NCI-H2227 (cell line): ENCODE measurements around the gene CADM2.
"Not testable (repeated sequence)": the region's sequence is repeated elsewhere in the genome, so short reads cannot be mapped to it uniquely, and the experiment has no call there.

ENCODE experiments used
- DNase-seq: peaks from one replicate; lab custom pipeline; 2025; ENCODE audit not compliant: unreplicated experiment; lab: John Stamatoyannopoulos, UW

The CADM2 gene

DNA sequence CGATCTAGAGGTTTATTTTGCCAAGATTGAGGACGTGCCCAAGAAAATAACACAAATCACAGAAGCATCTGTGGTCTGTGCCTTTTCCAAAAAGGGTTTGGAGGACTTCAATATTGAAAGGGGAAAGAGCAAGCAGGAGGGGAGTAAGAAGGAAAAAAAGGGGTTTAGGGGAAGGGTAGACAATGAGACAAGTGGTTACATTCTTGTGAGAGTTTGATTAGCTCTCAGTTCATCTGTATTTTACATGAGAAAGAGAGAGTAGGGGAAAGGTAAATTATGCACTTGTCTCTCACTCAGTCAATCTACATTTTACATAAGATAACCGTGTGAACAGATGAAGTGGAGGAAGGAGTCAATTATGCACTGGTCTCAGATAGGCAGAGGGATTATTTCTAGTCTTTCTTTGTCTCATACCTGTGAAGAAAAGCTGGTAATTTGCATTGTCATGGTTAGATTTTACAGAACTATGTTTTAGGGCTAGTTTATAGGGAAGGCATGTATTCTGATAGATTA, 931.3 kb downstream of the CADM2 start:
- DNase-seq = no peak

DNA sequence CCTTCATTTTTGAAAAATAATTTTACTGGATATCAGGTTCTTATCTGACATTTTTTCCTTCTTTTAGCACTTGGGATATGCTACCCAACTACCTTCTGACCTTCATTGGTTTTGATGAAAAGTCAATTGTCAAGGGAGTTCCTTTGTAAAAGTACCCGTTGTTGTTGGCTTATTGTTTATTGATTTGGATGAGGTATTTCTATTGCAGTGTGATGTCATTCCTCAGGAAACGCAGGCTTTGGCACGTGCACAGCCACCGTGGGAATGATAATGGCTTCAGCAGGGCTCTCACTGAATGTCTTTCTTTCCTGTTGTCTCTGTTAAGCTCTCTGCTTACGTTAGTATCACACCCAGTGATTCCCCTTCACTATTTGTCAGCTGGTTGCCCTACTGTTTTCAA, 944.6 kb downstream of the CADM2 start:
- DNase-seq = no peak

DNA sequence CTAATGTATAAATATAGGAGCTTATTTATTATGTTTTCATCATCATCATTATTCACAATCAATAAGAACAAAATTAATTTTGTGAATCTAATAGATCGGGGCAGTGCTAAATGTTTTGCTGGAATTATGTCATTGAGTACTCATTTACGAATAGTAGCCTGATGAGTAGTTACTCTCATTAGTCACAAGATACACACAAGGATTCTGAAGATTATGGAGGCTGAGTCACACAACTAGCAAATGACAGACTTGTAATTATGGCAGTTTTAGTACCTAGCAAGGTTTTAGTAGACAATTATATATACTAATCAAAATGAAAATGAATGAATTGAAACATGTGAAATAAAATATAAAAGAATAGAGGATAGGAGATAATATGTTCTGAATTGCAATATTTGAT, 954.2 kb downstream of the CADM2 start:
- DNase-seq = no peak

DNA sequence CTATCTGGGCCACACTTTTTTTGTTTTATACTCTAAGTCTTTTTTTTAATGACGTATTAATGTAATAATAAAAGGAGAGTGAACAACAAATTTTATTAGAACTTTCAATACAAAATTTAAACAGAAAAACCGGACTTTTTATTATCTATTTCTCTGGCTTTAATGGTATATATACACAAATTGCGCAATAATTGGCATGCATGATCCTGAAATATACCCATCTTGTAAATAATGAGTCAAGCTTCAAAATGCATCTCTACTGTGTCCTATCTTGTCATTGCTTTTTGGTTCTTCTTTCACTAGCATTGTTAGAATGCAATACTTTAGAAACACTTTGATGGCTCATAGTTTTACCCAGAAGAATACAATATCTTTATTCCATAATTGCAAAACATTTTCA, 963.6 kb downstream of the CADM2 start:
- no peak for DNase-seq

DNA sequence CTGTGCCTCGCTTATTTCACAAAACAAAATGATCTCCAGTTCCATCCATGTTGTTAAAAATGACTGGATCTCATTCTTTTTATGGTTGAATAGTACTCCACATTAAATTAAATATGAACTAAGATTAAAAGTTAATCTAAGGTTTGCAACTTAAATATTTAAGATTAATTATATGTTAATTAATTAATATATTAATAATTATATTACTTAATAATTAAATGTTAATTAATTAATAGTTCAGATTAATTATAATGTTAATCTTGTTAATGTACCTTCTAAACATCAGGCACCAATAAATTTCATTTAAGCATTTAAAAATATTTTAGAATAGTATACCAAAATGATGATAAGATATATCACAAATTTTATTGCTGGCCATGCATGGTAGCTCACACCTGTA, 971.9 kb downstream of the CADM2 start:
- no peak for DNase-seq

DNA sequence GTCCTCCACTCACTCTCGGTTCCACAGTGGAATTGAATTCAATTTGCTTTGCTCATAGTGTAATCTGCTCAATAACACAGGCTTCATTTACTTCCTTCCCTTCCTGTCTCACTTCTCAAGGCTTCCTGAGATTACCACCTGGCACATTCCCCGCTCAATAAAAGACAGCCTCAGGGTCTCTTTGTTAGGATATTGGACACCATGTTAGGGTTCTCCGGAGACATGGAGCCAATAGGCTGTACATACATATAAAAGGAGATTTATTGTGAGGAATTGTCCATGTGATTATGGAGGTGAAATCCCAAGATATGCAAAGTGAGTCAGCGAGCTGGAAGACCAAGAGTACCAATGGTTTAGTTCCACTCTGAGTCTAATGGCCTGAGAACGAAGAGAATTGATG, 974.5 kb downstream of the CADM2 start:
- DNase-seq = no peak

DNA sequence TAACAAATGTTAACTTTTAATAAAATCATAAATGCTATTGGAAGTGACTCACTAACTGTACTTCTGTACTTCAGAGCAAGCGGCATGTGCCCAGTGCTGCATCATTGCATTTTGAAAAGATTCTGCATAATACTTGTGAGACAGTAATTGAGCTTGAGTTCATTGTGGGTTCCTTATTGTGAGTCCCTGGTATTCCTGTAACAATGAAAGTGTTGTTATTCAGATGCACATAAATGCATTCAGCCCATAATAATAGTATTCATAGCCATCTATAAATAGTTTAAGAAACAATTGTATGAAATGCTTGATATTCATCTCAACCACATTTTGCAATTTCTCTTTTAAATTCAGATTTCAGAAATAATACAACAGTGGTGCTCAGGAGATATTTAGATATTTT, 976.4 kb downstream of the CADM2 start:
- DNase-seq = no peak

DNA sequence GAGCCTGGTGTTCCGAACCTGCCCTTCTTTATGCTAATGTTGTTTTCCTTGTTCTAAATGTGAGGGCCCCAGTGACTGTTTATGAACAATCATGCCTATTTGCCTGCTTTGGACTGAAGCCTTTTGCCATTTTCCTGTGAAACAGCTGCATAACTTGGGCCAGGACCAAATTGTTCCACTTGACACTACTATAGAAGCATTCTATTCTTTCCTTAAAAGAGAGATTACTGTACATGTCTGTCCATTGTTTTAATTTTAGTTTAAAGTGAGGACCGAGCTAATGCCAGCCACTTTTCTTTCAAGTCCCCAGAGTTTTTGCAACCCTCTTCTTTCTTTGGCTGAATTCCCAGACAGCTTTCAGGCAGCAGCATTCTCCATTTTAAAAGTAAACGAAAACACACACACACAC, 980.3 kb downstream of the CADM2 start:
- peak; percentile 24 for DNase-seq

DNA sequence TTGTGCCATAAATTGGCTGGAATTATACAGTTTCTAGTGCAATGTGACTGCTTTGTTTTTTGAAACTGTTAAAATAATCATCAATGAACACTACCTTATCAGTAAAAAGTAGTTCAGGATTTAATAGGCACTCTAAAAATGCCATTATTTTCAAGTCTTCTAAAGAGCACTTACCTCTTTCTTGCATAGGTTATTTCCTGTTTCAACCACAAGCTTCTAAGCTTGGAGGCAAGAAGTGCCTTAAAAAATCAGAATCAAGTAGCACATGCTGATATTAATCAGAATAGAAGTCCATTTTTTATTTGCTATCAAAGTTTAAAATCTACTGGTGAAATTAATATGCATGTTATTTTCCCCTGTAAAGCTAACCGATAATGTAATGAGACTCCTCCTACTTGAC, 991.6 kb downstream of the CADM2 start:
- no peak for DNase-seq

DNA sequence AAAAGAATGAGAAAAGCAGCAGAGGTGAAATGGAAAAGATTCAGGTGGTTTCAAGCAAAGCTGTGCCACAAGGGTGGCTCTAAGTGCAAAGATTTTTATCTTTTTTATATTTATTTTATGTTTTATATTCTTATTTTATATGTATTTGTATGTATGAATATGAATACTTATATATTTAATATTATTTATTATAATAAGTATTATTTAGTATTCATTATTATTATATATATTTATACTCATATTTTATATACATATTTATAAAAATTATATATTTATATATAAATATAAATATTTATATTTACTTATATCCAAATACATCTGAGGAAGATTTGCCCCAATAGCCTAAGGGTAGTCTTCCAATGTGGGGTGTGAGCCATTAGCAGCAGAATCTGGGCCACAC, 1002.0 kb downstream of the CADM2 start:
- no peak for DNase-seq

DNA sequence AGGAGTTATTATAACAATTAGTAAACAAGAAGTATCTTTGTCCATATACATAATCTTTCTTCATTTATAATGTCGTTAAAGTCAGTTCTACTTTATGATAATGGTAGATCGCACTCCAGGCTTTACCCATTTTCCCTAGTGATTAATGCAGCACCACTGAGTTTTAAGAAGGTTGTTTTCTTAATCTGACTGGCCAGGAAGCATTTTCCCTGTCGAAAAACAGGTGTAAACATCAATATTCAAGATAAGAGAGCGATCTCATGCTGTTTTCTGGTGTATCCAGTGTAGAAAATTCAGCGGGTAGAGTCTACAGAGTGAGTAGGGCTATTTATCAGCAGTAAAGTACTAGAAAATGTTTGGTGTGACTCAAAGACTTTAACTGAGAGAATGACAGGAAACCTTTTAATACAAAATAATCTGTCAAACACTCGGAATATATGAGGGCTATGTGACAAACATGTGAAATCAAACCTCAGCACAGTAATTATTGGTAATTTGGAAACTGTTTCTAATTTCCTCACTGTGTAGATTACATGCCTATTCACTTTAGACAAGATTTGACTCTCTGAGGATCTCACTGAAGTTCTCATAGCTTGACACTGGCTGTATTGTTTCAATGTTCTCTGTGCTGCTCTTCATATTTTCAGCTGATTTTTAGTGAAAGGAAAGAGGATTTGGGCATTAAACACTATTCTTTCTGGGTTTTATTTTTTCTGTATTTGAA, 1019.0 kb downstream of the CADM2 start:
- DNase-seq = no peak

DNA sequence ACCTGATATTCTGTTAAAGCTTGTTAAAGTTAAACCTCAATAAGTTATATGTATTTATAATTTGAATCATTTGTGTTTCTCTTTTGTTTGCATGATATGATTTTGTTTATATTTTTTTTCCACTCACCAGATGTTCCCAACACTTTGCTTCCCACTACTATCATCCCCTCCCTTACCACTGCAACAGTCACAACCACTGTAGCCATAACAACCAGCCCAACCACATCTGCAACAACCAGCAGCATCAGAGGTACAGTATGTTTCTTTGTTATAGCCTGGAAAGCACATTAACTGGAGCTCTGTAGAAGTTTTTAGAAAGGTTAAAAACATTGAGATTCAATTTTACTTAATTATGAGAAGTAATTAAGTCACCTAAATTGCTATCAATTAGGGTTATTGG, 1020.2 kb downstream of the CADM2 start:
- DNase-seq = peak; percentile 1

DNA sequence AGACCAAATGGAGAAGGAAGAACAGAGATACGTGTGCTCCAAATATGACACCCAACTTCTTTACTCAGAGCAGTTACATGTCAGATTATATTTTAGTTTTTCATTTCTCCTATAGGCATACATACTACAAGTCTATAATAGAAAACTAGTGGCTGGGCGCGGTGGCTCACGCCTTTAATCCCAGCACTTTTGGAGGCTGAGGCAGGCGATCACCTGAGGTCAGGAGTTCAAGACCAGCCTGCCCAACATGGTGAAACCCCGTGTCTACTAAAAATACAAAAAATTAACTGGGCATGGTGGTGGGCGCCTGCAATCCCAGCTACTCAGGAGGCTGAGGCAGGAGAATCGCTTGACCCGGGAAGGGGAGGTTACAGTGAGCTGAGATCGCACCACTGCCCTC, 1030.8 kb downstream of the CADM2 start:
- DNase-seq = not testable (repeated sequence)

DNA sequence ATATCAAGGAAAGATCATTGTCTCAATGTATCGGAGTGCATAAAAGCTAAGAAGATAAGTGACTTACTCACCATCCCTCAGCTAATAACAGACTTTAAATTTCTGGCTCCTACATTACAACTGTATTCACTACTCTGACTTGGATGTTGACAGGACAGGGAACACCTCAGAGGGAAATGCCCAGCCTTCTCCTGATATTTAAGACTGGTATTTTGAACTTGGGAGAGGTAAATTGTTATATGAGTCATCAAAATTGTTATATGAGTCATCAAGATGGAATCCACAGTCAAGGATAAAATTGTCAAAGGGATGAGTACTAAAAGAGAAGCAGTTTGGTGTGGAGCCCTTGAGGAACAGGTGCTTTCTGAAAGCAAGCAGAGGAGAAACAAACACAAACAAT, 1070.8 kb downstream of the CADM2 start:
- DNase-seq = no peak

DNA sequence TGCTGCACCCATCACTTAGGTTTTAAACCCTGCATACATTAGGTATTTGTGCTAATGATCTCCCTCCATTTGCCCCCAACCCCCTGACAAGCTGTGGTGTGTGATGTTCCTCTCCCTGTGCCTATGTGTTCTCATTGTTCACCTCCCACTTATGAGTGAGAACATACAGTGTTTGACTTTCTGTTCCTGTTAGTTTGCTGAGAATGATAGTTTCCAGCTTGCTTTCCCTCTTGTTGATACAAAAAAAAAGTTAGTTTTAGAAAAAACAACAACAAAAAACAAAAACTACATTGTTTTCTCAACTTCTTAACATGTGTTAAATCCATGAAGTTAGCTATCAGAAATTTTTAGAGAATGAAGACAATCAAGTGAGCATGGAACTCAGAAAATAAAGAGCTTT, 1079.1 kb downstream of the CADM2 start:
- DNase-seq = no peak

DNA sequence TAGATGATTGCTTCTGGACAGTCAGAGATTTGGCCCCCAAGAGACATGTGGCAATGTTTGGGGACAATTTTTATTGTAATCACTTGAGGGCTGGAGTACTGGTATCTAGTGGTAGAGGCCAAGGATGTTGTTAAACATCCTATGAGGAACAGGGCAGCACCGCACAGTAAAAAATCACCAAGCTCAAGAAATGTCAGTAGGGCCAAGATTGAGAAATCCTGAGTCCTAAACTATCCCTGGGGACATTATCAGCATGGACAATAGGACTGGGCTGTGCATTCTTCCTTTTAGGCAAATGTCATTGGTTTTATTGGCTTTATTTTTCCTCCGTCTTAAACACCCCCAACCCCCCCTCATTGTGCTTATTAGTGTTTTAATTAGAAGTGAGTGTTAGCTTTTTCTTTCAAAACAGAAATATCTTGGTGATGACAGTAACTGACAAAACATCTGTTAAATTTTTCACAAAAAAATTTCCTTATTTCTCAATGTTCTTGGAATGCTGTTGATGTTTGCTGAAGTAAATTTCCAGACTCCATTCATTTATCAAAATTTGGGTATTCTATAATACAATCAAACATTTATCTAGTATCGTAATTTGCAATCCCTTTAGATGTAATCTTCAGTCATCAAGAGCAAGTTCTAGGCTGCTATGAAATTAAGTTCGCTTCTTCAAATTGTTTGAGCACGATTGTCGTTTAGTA, 1087.8 kb downstream of the CADM2 start:
- no peak for DNase-seq

DNA sequence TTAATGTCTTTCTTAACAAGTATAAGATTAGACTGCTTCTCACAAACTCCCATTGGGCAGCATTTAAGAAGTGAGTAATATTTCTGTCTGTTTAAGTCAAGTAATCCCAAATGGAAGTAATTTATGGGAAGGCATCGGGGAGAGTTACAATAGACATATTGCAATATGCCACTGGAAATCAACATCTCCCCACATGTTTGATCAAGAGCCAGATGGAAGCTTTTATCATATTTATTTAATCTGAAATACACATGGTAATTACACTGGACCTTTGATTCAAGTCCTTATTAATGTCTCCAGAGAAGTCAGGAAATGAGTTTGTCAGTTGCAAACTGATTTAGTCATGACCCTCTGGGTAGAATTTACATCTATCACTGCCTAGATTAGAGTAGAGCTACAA, 1088.4 kb downstream of the CADM2 start:
- DNase-seq = no peak

DNA sequence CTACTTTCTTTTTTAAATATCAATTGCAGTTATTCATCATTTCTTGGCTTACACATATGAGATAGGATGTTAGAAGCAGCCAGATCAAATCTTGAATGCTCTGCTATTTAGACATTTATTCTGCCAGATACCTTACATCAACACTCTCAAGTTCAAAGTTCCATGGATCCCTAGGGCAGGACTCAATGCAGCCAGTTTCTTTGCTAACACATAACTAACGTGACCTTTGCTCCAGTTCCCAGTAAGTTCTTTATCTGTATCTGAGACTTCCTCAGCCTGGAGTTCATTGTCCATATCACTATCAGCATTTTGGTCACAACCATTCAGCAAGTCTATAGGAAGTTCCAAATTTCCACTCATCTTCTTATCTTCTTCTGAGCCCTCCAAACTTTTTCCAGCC, 1092.3 kb downstream of the CADM2 start:
- no peak for DNase-seq

DNA sequence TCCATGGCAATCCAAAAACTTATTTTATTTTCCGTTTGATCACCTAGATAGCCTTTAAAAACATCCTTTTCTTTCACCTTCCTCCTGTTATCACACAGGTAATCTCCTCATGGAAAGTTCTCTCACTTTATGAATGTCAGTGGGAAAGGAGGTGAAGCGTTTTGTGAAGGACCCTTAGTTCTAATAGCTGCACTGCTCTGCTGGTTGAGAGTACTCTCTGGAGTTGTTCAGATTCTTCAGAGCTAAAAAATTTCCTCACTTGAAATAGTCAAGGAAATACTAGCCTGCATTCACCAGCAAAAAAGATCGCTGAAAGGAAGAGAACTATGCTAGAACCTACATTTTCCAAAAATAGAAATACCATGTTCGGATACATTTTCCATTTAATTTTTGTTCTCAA, 1097.2 kb downstream of the CADM2 start:
- no peak for DNase-seq

DNA sequence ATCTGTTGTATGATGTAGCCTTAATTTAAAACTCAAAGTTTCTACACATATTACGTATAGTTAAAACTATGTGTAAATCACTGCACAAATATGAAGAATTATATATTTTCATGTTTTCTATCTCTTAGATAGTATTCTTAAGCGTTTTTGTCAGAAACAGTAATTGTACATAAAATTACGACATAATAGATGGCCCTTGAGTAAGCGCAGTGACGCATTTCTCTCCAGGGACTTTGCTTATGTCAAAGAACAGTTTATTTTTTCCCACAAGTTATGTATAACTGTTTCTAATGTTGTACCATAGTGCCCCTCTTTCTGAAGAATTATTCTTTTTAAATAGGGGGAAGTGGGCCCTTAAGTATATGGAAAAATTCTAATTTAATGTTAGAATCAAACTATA, 1098.2 kb downstream of the CADM2 start:
- no peak for DNase-seq

DNA sequence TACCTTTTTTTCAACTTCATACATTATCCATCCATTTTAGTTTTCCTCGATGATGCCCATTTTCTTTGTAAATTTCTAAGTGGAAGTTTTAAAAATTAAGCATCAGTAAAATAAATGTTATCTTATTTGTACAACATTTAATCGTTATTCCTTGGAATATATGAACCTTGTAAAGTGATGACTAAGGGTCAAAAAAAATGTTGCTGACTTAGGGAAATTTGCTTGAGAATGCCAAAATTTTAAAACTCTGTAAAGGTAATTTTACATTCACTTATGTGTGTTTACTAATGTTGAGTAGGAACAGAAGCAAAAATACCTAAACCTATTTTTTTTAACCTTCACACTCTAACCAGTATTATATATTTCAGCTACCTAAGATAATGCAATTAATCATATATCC, 1115.0 kb downstream of the CADM2 start:
- DNase-seq = no peak

DNA sequence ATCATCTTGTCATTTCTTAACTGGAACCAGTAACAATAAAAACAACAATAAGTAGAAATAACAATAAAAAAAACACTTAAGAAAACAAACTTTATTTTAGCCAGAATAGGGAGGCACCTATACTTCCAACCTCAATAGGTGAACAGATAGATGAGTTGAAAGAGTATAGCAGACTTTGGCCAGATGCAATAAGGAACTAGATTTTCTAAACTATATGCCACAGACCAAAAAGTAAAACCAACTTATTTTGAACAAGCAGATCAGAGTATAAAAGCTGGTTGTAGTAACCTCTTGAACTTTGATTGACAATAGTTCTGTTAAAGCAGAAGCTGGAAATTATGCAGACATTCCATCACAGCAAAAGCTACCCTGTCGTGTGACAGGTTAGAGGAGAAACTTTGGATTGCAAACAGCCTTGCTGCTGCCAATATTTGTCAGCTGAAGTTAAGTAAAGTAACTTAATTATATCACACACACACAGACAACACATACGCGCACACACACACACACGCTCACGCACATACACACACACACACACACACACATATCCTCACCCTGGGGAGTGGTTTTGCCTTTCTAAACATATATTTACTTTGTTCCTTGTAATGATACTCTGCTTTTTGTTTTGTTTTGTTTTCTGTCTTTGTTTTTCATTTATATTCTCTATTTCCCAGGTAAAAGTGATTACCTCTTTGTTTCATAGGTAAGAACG, 1128.5 kb downstream of the CADM2 start:
- no peak for DNase-seq
